HG02623 (cell line): ENCODE data around the gene XPO5.
A peak's percentile ranks its signal among the peaks of the same experiment; 100 is the strongest.
"Not testable (repeated sequence)": the region's sequence is repeated elsewhere in the genome, so short reads cannot be mapped to it uniquely, and the experiment has no call there.

Source experiments
- ATAC-seq: cut with Tn5 transposase; IDR thresholded peaks from one replicate; pipeline ENCODE4 v1.9.1; 2021; ENCODE audit warnings: moderate library complexity; ENCODE audit not compliant: unreplicated experiment

The XPO5 gene

GRCh38 chr6:43499028-43499815, 76.6 kb downstream of the XPO5 start:
- ATAC-seq = no peak

- not testable (repeated sequence) for ATAC-seq
Measured at GRCh38 chr6:43498291-43498690, 77.5 kb downstream of the XPO5 start.

GRCh38 chr6:43497689-43498088, 78.1 kb downstream of the XPO5 start:
- no peak for ATAC-seq

- ATAC-seq = no peak
Measured at GRCh38 chr6:43497129-43497396, 78.8 kb downstream of the XPO5 start.

GRCh38 chr6:43496370-43497128, 79.3 kb downstream of the XPO5 start:
- no peak for ATAC-seq

GRCh38 chr6:43495409-43495941, 80.4 kb downstream of the XPO5 start:
- ATAC-seq = no peak

GRCh38 chr6:43494766-43495165, 81.1 kb downstream of the XPO5 start:
- ATAC-seq = no peak

- no peak for ATAC-seq
Measured at GRCh38 chr6:43494321-43494720, 81.5 kb downstream of the XPO5 start.

GRCh38 chr6:43493833-43494232, 82.0 kb downstream of the XPO5 start:
- no peak for ATAC-seq

GRCh38 chr6:43493230-43493629, 82.6 kb downstream of the XPO5 start:
- ATAC-seq = no peak

- no peak for ATAC-seq
Measured at GRCh38 chr6:43492673-43493072, 83.2 kb downstream of the XPO5 start.

GRCh38 chr6:43491750-43492661, 83.8 kb downstream of the XPO5 start:
- no peak for ATAC-seq

- ATAC-seq = no peak
Measured at GRCh38 chr6:43490523-43490939, 85.3 kb downstream of the XPO5 start.

- ATAC-seq = no peak
Measured at GRCh38 chr6:43489277-43490072, 86.4 kb downstream of the XPO5 start.

- no peak for ATAC-seq
Measured at GRCh38 chr6:43488667-43489276, 87.1 kb downstream of the XPO5 start.

GRCh38 chr6:43481591-43482236, 94.1 kb downstream of the XPO5 start:
- ATAC-seq = no peak

GRCh38 chr6:43481075-43481474, 94.8 kb downstream of the XPO5 start:
- no peak for ATAC-seq

- ATAC-seq = no peak
Measured at GRCh38 chr6:43478008-43478372, 97.8 kb downstream of the XPO5 start.

- peak; percentile 99 for ATAC-seq
Measured at GRCh38 chr6:43477235-43478007, 98.4 kb downstream of the XPO5 start, which contains the start of gene TJAP1. Gene TJAP1 (plus strand): TSS chr6:43477570. CDS start chr6:43499002, 21,432 bp downstream.
